HepG2 (cell line): ENCODE data around the gene DDX20. TPM values are rescaled to one million over a fixed set of nuclear protein-coding genes. Genes with fewer than 3 reads are reported as not detected.

ENCODE experiments used
- CBX5 ChIP-seq: sonication (generic); formaldehyde crosslinking; IDR thresholded peaks from 2 replicates; pipeline ENCODE4 v1.4.0; 2020; ENCODE audit warnings: missing genetic modification reagents, borderline replicate concordance
- CEBPG ChIP-seq: IDR thresholded peaks from 2 replicates; pipeline ENCODE4 v1.6.1; 2016
- ESRRA ChIP-seq: sonication (generic); formaldehyde crosslinking; IDR thresholded peaks from 2 replicates; pipeline ENCODE4 v1.5.1; 2020; ENCODE audit warnings: mild to moderate bottlenecking, low read depth, missing genetic modification reagents
- IKZF1 ChIP-seq: fragments of 450-650 bp; IDR thresholded peaks from 2 replicates; pipeline ENCODE4 v1.7.1; 2016
- MTA3 ChIP-seq: sonication (generic); formaldehyde crosslinking; IDR thresholded peaks from 2 replicates; pipeline ENCODE4 v1.4.0; 2020; ENCODE audit warnings: missing genetic modification reagents
- MYC ChIP-seq: sonication (generic); formaldehyde crosslinking; IDR thresholded peaks from 2 replicates; pipeline ENCODE4 v1.9.0; 2021; ENCODE audit warnings: missing genetic modification reagents, borderline replicate concordance
- NAIF1 ChIP-seq: sonication (generic); formaldehyde crosslinking; IDR thresholded peaks from 2 replicates; pipeline ENCODE4 v1.5.0; 2020; ENCODE audit warnings: mild to moderate bottlenecking, missing genetic modification reagents, borderline replicate concordance
- PHF20 ChIP-seq: sonication (generic); formaldehyde crosslinking; IDR thresholded peaks from 2 replicates; pipeline ENCODE4 v1.5.0; 2020; ENCODE audit warnings: mild to moderate bottlenecking, missing genetic modification reagents
- POLR2AphosphoS5 ChIP-seq: IDR thresholded peaks from 2 replicates; pipeline ENCODE4 v1.6.1; 2012; ENCODE audit warnings: low read depth, low read length
- RBM39 ChIP-seq: fragments of 200-400 bp; formaldehyde crosslinking; IDR thresholded peaks from one replicate; pipeline ENCODE4 v1.6.1; 2018; ENCODE audit warnings: antibody characterized with exemption, mild to moderate bottlenecking, low read depth, low read length; ENCODE audit not compliant: poor library complexity, severe bottlenecking
- STAT5B ChIP-seq: sonication (generic); formaldehyde crosslinking; IDR thresholded peaks from 2 replicates; pipeline ENCODE4 v1.4.0; 2020; ENCODE audit warnings: missing genetic modification reagents
- TARDBP ChIP-seq: sonication (generic); formaldehyde crosslinking; IDR thresholded peaks from 2 replicates; pipeline ENCODE4 v1.8.0; 2022; ENCODE audit warnings: mild to moderate bottlenecking, missing genetic modification reagents
- TBP ChIP-seq: sonication (generic); formaldehyde crosslinking; IDR thresholded peaks from 2 replicates; pipeline ENCODE4 v1.5.0; 2020; ENCODE audit warnings: missing genetic modification reagents
- TSC22D2 ChIP-seq: sonication (generic); formaldehyde crosslinking; IDR thresholded peaks from 2 replicates; pipeline ENCODE4 v1.5.1; 2020; ENCODE audit warnings: missing genetic modification reagents, mild to moderate bottlenecking, borderline replicate concordance
- YEATS4 ChIP-seq: sonication (generic); formaldehyde crosslinking; IDR thresholded peaks from 2 replicates; pipeline ENCODE4 v1.4.0; 2020; ENCODE audit warnings: missing genetic modification reagents, borderline replicate concordance
- ZFP41 ChIP-seq: sonication (generic); formaldehyde crosslinking; IDR thresholded peaks from 2 replicates; pipeline ENCODE4 v1.4.0; 2020; ENCODE audit warnings: mild to moderate bottlenecking, missing genetic modification reagents, borderline replicate concordance
- ZNF101 ChIP-seq: sonication (generic); formaldehyde crosslinking; IDR thresholded peaks from 2 replicates; pipeline ENCODE4 v1.4.0; 2020; ENCODE audit warnings: mild to moderate bottlenecking, low read depth, missing genetic modification reagents, borderline replicate concordance
- ZNF230 ChIP-seq: sonication (generic); formaldehyde crosslinking; IDR thresholded peaks from 2 replicates; pipeline ENCODE4 v1.4.0; 2020; ENCODE audit warnings: mild to moderate bottlenecking, missing genetic modification reagents
- ZNF556 ChIP-seq: sonication (generic); formaldehyde crosslinking; IDR thresholded peaks from 2 replicates; pipeline ENCODE4 v1.4.0; 2020; ENCODE audit warnings: mild to moderate bottlenecking, missing genetic modification reagents, borderline replicate concordance
- ZNF607 ChIP-seq: sonication (generic); formaldehyde crosslinking; IDR thresholded peaks from 2 replicates; pipeline ENCODE4 v1.5.1; 2020; ENCODE audit warnings: missing genetic modification reagents, mild to moderate bottlenecking, borderline replicate concordance
- ZNF629 ChIP-seq: sonication (generic); formaldehyde crosslinking; conservative IDR thresholded peaks from 2 replicates; pipeline ENCODE4 v1.5.0; 2020; ENCODE audit warnings: missing genetic modification reagents
- ZNF703 ChIP-seq: sonication (generic); formaldehyde crosslinking; IDR thresholded peaks from 2 replicates; pipeline ENCODE4 v1.5.1; 2020; ENCODE audit warnings: missing genetic modification reagents, mild to moderate bottlenecking, moderate library complexity, borderline replicate concordance
- ZNF761 ChIP-seq: sonication (generic); formaldehyde crosslinking; conservative IDR thresholded peaks from 2 replicates; pipeline ENCODE4 v1.4.0; 2020; ENCODE audit warnings: mild to moderate bottlenecking, missing genetic modification reagents
- ZNF773 ChIP-seq: sonication (generic); formaldehyde crosslinking; IDR thresholded peaks from 2 replicates; pipeline ENCODE4 v1.4.0; 2020; ENCODE audit warnings: missing genetic modification reagents, borderline replicate concordance
- ZNF780A ChIP-seq: sonication (generic); formaldehyde crosslinking; IDR thresholded peaks from 2 replicates; pipeline ENCODE4 v1.8.0; 2022; ENCODE audit warnings: mild to moderate bottlenecking, missing genetic modification reagents, moderate library complexity
- polyA plus RNA-seq, 8 experiments: library from polyadenylated mRNA; depleted of rRNA in 3 of 8; stranded (reverse) in 7 of 8; unstranded in 1 of 8; fragments of >200 nt; fragmentation: Illumina TruSeq in 4 of 8; extraction: Trizol in 4 of 8; gene quantifications; 2 replicates each; pipeline versions ENCODE4 v1.2.1 to v1.2.3, GENCODE V29; 2011 to 2016; ENCODE audit warnings: low read depth in 4 of 8, missing spikeins in 1 of 8, mixed read lengths in 1 of 8; ENCODE audit not compliant: insufficient read depth in 1 of 8
- total RNA-seq, 5 experiments: library from RNA; depleted of rRNA; stranded (reverse); fragments of >200 nt; fragmentation: Illumina TruSeq; extraction: Trizol; gene quantifications; 2 replicates each; pipeline ENCODE4 v1.2.3, GENCODE V29; 2016; ENCODE audit warnings: low read depth in 1 of 5
- TF ChIP-seq, protein P1 (sequence below): sonication (generic); formaldehyde crosslinking; IDR thresholded peaks from 2 replicates; pipeline ENCODE4 v1.4.0; 2020; ENCODE audit warnings: missing genetic modification reagents, borderline replicate concordance
- TF ChIP-seq, protein P2 (sequence below): sonication (generic); formaldehyde crosslinking; IDR thresholded peaks from 2 replicates; pipeline ENCODE4 v1.8.1; 2023; ENCODE audit warnings: mild to moderate bottlenecking, missing genetic modification reagents

DDX20 gene
- total and polyA plus RNA-seq, 2 of the 13 experiments (the other 11 are each of a cell fraction or from before 2014, with no cell fraction given): 4.0 to 14.3 TPM

DNA sequence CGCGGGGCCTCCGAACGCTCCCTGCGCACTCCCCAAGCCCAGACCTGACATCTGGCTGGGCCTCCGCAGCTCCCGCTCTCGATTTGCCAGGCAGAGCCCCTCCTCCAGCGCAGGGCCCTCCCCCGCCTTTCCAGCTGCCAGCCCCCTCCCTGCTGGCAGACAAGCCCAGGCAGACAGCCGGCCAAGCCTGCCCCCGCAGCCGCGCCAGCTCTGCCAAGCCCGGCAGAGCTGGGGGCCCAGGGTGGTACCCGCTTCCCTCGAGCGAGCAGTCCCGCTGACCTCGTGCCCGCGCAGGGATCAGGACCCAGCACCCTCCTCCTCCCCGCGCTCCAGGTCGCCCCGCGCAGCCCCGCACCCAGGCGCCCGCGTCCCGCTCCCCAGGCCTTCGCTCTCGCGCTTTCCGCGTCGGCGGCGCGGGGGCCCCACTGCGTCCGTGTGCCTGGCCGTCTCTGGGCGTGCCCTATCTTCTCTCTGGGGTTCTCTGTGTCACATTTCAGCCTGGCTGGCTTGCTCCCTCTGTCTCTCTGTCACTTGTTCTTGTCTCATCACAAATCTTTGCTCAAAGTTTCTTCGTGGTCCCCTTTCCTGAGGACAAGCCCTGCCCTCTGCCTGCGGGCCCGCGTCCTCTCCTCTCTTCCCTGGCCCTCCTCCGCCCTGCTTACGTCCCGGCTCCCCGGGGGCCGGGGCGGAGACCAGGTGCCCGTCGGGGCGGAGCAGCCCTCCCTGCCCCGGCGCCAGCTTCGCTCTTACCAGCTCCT is 17.1 kb upstream of the DDX20 start (continued):
- TF ChIP-seq ZNF773 (CRISPR knock-in tag): no peak
- 0 out of 2 replicates have a peak, but pooled peaks have one; percentile 14 for TF ChIP-seq ZNF780A (CRISPR knock-in tag)
- no peak; the same call in 1 of the 2 replicates for TF ChIP-seq STAT5B (CRISPR knock-in tag)
- no peak for TF ChIP-seq TBP (CRISPR knock-in tag)
- TF ChIP-seq MTA3: no peak
- no peak for TF ChIP-seq MYC (CRISPR knock-in tag)
- no peak for TF ChIP-seq ESRRA (CRISPR knock-in tag)
- TF ChIP-seq PHF20 (CRISPR knock-in tag): peak; percentile 14; the same call in 1 of the 2 replicates
- peak; percentile 48 for TF ChIP-seq POLR2AphosphoS5
- TF ChIP-seq IKZF1: no peak
- peak; percentile 37; the same call in 1 of the 2 replicates for TF ChIP-seq TARDBP (CRISPR knock-in tag)
- TF ChIP-seq ZNF761 (CRISPR knock-in tag): 0 out of 2 replicates have a peak, but pooled peaks have one; percentile 4
- TF ChIP-seq CEBPG (CRISPR knock-in tag): no peak
- TF ChIP-seq RBM39: no peak
- 0 out of 2 replicates have a peak, but pooled peaks have one; percentile 26 for TF ChIP-seq TSC22D2 (CRISPR knock-in tag)
- no peak for TF ChIP-seq NAIF1
- TF ChIP-seq ZNF629 (CRISPR knock-in tag): 0 out of 2 replicates have a peak, but pooled peaks have one; percentile 4
- TF ChIP-seq YEATS4 (CRISPR knock-in tag): no peak
- TF ChIP-seq, protein P1, sequence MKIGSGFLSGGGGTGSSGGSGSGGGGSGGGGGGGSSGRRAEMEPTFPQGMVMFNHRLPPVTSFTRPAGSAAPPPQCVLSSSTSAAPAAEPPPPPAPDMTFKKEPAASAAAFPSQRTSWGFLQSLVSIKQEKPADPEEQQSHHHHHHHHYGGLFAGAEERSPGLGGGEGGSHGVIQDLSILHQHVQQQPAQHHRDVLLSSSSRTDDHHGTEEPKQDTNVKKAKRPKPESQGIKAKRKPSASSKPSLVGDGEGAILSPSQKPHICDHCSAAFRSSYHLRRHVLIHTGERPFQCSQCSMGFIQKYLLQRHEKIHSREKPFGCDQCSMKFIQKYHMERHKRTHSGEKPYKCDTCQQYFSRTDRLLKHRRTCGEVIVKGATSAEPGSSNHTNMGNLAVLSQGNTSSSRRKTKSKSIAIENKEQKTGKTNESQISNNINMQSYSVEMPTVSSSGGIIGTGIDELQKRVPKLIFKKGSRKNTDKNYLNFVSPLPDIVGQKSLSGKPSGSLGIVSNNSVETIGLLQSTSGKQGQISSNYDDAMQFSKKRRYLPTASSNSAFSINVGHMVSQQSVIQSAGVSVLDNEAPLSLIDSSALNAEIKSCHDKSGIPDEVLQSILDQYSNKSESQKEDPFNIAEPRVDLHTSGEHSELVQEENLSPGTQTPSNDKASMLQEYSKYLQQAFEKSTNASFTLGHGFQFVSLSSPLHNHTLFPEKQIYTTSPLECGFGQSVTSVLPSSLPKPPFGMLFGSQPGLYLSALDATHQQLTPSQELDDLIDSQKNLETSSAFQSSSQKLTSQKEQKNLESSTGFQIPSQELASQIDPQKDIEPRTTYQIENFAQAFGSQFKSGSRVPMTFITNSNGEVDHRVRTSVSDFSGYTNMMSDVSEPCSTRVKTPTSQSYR (CRISPR knock-in tag): 0 out of 2 replicates have a peak, but pooled peaks have one; percentile 28
- no peak for TF ChIP-seq ZNF556
- 0 out of 2 replicates have a peak, but pooled peaks have one; percentile 54 for TF ChIP-seq ZNF607 (CRISPR knock-in tag)
- TF ChIP-seq, protein P2, sequence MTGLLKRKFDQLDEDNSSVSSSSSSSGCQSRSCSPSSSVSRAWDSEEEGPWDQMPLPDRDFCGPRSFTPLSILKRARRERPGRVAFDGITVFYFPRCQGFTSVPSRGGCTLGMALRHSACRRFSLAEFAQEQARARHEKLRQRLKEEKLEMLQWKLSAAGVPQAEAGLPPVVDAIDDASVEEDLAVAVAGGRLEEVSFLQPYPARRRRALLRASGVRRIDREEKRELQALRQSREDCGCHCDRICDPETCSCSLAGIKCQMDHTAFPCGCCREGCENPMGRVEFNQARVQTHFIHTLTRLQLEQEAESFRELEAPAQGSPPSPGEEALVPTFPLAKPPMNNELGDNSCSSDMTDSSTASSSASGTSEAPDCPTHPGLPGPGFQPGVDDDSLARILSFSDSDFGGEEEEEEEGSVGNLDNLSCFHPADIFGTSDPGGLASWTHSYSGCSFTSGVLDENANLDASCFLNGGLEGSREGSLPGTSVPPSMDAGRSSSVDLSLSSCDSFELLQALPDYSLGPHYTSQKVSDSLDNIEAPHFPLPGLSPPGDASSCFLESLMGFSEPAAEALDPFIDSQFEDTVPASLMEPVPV (CRISPR knock-in tag): no peak
- no peak for TF ChIP-seq CBX5 (CRISPR knock-in tag)
- TF ChIP-seq ZFP41: no peak
- no peak for TF ChIP-seq ZNF230
- no peak for TF ChIP-seq ZNF101
- TF ChIP-seq ZNF703 (CRISPR knock-in tag): no peak
